HG03378 (cell line): ENCODE measurements around the gene LRRTM3.

ENCODE experiments used
- ATAC-seq: cut with Tn5 transposase; IDR thresholded peaks from one replicate; pipeline ENCODE4 v1.9.1; 2021; ENCODE audit warnings: mild to moderate bottlenecking, moderate library complexity; ENCODE audit not compliant: unreplicated experiment

LRRTM3 gene

GRCh38 chr10:66925896-66926715 lies at the start of gene LRRTM3:
Gene LRRTM3, plus strand, starts transcription at chr10:66926036.
- peak; percentile 100 for ATAC-seq

- no peak for ATAC-seq
These were observed 48.5 kb upstream of the LRRTM3 start for GRCh38 chr10:66877361-66877760.

GRCh38 chr10:66880292-66880691 lies 45.5 kb upstream of the LRRTM3 start:
- no peak for ATAC-seq

- ATAC-seq: no peak
These were observed 45.0 kb upstream of the LRRTM3 start for GRCh38 chr10:66880826-66881225.

GRCh38 chr10:66881814-66882213 lies 44.0 kb upstream of the LRRTM3 start:
- ATAC-seq: no peak

- no peak for ATAC-seq
These were observed 43.6 kb upstream of the LRRTM3 start for GRCh38 chr10:66882271-66882670.

GRCh38 chr10:66886848-66887247 lies 39.0 kb upstream of the LRRTM3 start:
- ATAC-seq: no peak

GRCh38 chr10:66888237-66888636 lies 37.6 kb upstream of the LRRTM3 start:
- ATAC-seq: no peak

- ATAC-seq: no peak
These were observed 33.0 kb upstream of the LRRTM3 start for GRCh38 chr10:66892871-66893270.

- ATAC-seq: no peak
These were observed 15.2 kb upstream of the LRRTM3 start for GRCh38 chr10:66910671-66911070.

GRCh38 chr10:66916030-66916429 lies 9.8 kb upstream of the LRRTM3 start:
- ATAC-seq: no peak

- no peak for ATAC-seq
These were observed 8.7 kb upstream of the LRRTM3 start for GRCh38 chr10:66917104-66917503.

- no peak for ATAC-seq
These were observed 6.6 kb upstream of the LRRTM3 start for GRCh38 chr10:66919248-66919647.

- ATAC-seq: no peak
These were observed 1.0 kb upstream of the LRRTM3 start for GRCh38 chr10:66924674-66925345.

GRCh38 chr10:66925373-66925772 lies 463 bp upstream of the LRRTM3 start:
- no peak for ATAC-seq

- no peak for ATAC-seq
These were observed 1.0 kb downstream of the LRRTM3 start for GRCh38 chr10:66926841-66927240.

GRCh38 chr10:66927251-66927935 lies 1.6 kb downstream of the LRRTM3 start:
- ATAC-seq: no peak

GRCh38 chr10:66927971-66928770 lies 2.3 kb downstream of the LRRTM3 start:
- no peak for ATAC-seq

- ATAC-seq: no peak
These were observed 2.9 kb downstream of the LRRTM3 start for GRCh38 chr10:66928776-66929175.

GRCh38 chr10:66929375-66929774 lies 3.5 kb downstream of the LRRTM3 start:
- no peak for ATAC-seq
